ENCODE results near the gene INHA.

DNA sequence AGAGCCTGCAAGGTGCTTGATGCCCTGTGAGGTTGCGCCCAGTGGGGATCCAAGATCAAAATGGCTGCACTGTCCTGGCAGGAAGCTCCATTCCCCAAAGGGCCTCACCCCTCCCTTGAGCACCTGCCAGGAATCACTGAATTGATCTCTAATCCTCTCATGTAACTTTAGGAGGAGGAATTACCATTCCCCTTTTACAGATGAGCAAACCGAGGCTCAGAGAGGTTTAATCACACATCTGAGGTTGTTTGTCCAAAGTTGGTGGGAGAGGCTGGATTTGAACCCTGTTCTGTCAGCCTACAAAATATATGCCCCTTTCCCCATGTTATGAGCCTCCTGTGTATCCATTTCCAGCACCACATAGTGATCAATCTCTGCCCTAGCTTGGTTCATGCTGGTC lies 47.3 kb upstream of the INHA start:
- TF ChIP-seq CTCF (IDR thresholded peaks at IDR 0.05) (no peak), POLR2A (IDR thresholded peaks at IDR 0.05) (no peak)
